HepG2 (cell line): ENCODE results near the gene VPS11. TPM values are rescaled to one million over a fixed set of nuclear protein-coding genes. Genes with fewer than 3 reads are reported as not detected.

Source experiments
- FOSL1 ChIP-seq: sonication (generic); formaldehyde crosslinking; IDR thresholded peaks from 2 replicates; pipeline ENCODE4 v1.9.0; 2021; ENCODE audit warnings: missing genetic modification reagents, borderline replicate concordance
- FOXO1 ChIP-seq: sonication (generic); formaldehyde crosslinking; IDR thresholded peaks from 2 replicates; pipeline ENCODE4 v1.4.0; 2020; ENCODE audit warnings: missing genetic modification reagents
- FOXO4 ChIP-seq: sonication (generic); formaldehyde crosslinking; conservative IDR thresholded peaks from 2 replicates; pipeline ENCODE4 v1.8.1; 2023; ENCODE audit warnings: missing genetic modification reagents
- GMEB1 ChIP-seq: sonication (generic); formaldehyde crosslinking; IDR thresholded peaks from 2 replicates; pipeline ENCODE4 v1.5.1; 2020; ENCODE audit warnings: missing genetic modification reagents, mild to moderate bottlenecking, borderline replicate concordance
- HNRNPUL1 ChIP-seq: fragments of 200-400 bp; formaldehyde crosslinking; IDR thresholded peaks from 2 replicates; pipeline ENCODE4 v1.6.1; 2017; ENCODE audit warnings: low read depth, mild to moderate bottlenecking, low read length, moderate library complexity
- ISL2 ChIP-seq: sonication (generic); formaldehyde crosslinking; IDR thresholded peaks from 2 replicates; pipeline ENCODE4 v1.5.0; 2020; ENCODE audit warnings: missing genetic modification reagents
- JUND ChIP-seq: sonication (generic); formaldehyde crosslinking; IDR thresholded peaks from 2 replicates; pipeline ENCODE4 v1.8.0; 2022; ENCODE audit warnings: mild to moderate bottlenecking, missing genetic modification reagents
- NCOA5 ChIP-seq: sonication (generic); formaldehyde crosslinking; IDR thresholded peaks from 2 replicates; pipeline ENCODE4 v1.4.0; 2020; ENCODE audit warnings: missing genetic modification reagents
- NFIB ChIP-seq: sonication (generic); formaldehyde crosslinking; IDR thresholded peaks from 2 replicates; pipeline ENCODE4 v1.9.0; 2021; ENCODE audit warnings: missing genetic modification reagents, mild to moderate bottlenecking, borderline replicate concordance
- NR1H2 ChIP-seq: sonication (generic); formaldehyde crosslinking; IDR thresholded peaks from 2 replicates; pipeline ENCODE4 v1.8.1; 2022; ENCODE audit warnings: low read depth, missing genetic modification reagents, borderline replicate concordance
- PTBP1 ChIP-seq: fragments of 200-400 bp; formaldehyde crosslinking; IDR thresholded peaks from 2 replicates; pipeline ENCODE4 v1.6.1; 2018; ENCODE audit warnings: low read length, low read depth; ENCODE audit not compliant: poor library complexity, severe bottlenecking
- REXO4 ChIP-seq: sonication (generic); formaldehyde crosslinking; IDR thresholded peaks from 2 replicates; pipeline ENCODE4 v1.8.0; 2022; ENCODE audit warnings: missing genetic modification reagents, mild to moderate bottlenecking, borderline replicate concordance
- ZGPAT ChIP-seq: IDR thresholded peaks from 2 replicates; pipeline ENCODE4 v1.6.1; 2016; ENCODE audit warnings: mild to moderate bottlenecking
- ZNF101 ChIP-seq: sonication (generic); formaldehyde crosslinking; IDR thresholded peaks from 2 replicates; pipeline ENCODE4 v1.4.0; 2020; ENCODE audit warnings: mild to moderate bottlenecking, low read depth, missing genetic modification reagents, borderline replicate concordance
- ZSCAN30 ChIP-seq: sonication (generic); formaldehyde crosslinking; IDR thresholded peaks from 2 replicates; pipeline ENCODE4 v1.5.0; 2020; ENCODE audit warnings: mild to moderate bottlenecking, missing genetic modification reagents
- ZSCAN5A ChIP-seq: sonication (generic); formaldehyde crosslinking; IDR thresholded peaks from 2 replicates; pipeline ENCODE4 v1.8.0; 2022; ENCODE audit warnings: mild to moderate bottlenecking, missing genetic modification reagents, borderline replicate concordance
- polyA plus RNA-seq, 8 experiments: library from polyadenylated mRNA; depleted of rRNA in 3 of 8; stranded (reverse) in 7 of 8; unstranded in 1 of 8; fragments of >200 nt; fragmentation: Illumina TruSeq in 4 of 8; extraction: Trizol in 4 of 8; gene quantifications; 2 replicates each; pipeline versions ENCODE4 v1.2.1 to v1.2.3, GENCODE V29; 2011 to 2016; ENCODE audit warnings: low read depth in 4 of 8, missing spikeins in 1 of 8, mixed read lengths in 1 of 8; ENCODE audit not compliant: insufficient read depth in 1 of 8
- total RNA-seq, 5 experiments: library from RNA; depleted of rRNA; stranded (reverse); fragments of >200 nt; fragmentation: Illumina TruSeq; extraction: Trizol; gene quantifications; 2 replicates each; pipeline ENCODE4 v1.2.3, GENCODE V29; 2016; ENCODE audit warnings: low read depth in 1 of 5
- TF ChIP-seq, protein P1 (sequence below): conservative IDR thresholded peaks from 2 replicates; pipeline ENCODE4 v1.6.1; 2018; ENCODE audit warnings: missing genetic modification reagents

The VPS11 gene
- total and polyA plus RNA-seq, 2 of the 13 experiments (the other 11 are each of a cell fraction or from before 2014, with no cell fraction given) = 13.7 to 21.6 TPM

- TF ChIP-seq ISL2 (CRISPR knock-in tag) (peak; percentile 55; the same call in 1 of the 2 replicates), NCOA5 (no peak), NFIB (CRISPR knock-in tag) (no peak), NR1H2 (CRISPR knock-in tag) (no peak; the same call in 1 of the 2 replicates), FOXO4 (CRISPR knock-in tag) (0 out of 2 replicates have a peak, but pooled peaks have one; percentile 97), REXO4 (CRISPR knock-in tag) (peak; percentile 48; the same call in 1 of the 2 replicates), FOSL1 (CRISPR knock-in tag) (no peak), HNRNPUL1 (no peak), ZSCAN30 (CRISPR knock-in tag) (peak; percentile 86; the same call in 1 of the 2 replicates), ZGPAT (CRISPR knock-in tag) (peak; percentile 95), GMEB1 (CRISPR knock-in tag) (peak; percentile 86), FOXO1 (CRISPR knock-in tag) (no peak; the same call in 1 of the 2 replicates), JUND (CRISPR knock-in tag) (no peak), PTBP1 (no peak), ZNF101 (CRISPR knock-in tag) (no peak), ZSCAN5A (CRISPR knock-in tag) (no peak; the same call in 1 of the 2 replicates)
- TF ChIP-seq, protein P1, sequence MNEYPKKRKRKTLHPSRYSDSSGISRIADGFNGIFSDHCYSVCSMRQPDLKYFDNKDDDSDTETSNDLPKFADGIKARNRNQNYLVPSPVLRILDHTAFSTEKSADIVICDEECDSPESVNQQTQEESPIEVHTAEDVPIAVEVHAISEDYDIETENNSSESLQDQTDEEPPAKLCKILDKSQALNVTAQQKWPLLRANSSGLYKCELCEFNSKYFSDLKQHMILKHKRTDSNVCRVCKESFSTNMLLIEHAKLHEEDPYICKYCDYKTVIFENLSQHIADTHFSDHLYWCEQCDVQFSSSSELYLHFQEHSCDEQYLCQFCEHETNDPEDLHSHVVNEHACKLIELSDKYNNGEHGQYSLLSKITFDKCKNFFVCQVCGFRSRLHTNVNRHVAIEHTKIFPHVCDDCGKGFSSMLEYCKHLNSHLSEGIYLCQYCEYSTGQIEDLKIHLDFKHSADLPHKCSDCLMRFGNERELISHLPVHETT (CRISPR knock-in tag) = no peak
These were observed 27.7 kb downstream of the VPS11 start (continued) for GRCh38 chr11:119095066-119095880.
